Stimulated activated naive B cell treated with anti-CD40 and anti-IgM and Interleukin-4, amounts not matched to agents 10 μg/mL and 1 μg/mL and 100 μg/mL, for 72 hours (primary cell): ENCODE results near the gene SFI1.
"Not testable (repeated sequence)": the region's sequence is repeated elsewhere in the genome, so short reads cannot be mapped to it uniquely, and the experiment has no call there.

Source experiments
- ATAC-seq, 2 donors: fragments of 150-1000 bp; cut with Tn5 transposase; replicated peaks; 2 replicates each; pipeline ENCODE4 v1.10.0; 2021; ENCODE audit warnings: moderate library complexity in 1 of 2
- DNase-seq: peaks from one replicate; pipeline ENCODE4 v3.0.0; 2021
- H3K27ac Mint-ChIP-seq: one replicate; pipeline ENCODE4 v1.8.0; 2022; ENCODE audit warnings: mild to moderate bottlenecking, mixed read lengths
- H3K27me3 Mint-ChIP-seq, 2 donors: one replicate each; pipeline ENCODE4 v1.8.0; 2022; ENCODE audit warnings: mixed read lengths in 2 of 2
- H3K36me3 Mint-ChIP-seq, 2 donors: one replicate each; pipeline ENCODE4 v1.8.0; 2022; ENCODE audit warnings: mixed read lengths in 2 of 2, mild to moderate bottlenecking in 1 of 2
- H3K4me1 Mint-ChIP-seq, 2 donors: one replicate each; pipeline ENCODE4 v1.8.0; 2022; ENCODE audit warnings: mixed read lengths in 2 of 2, mild to moderate bottlenecking in 1 of 2
- H3K4me3 Mint-ChIP-seq, 2 donors: one replicate each; pipeline ENCODE4 v1.8.0; 2022; ENCODE audit warnings: mild to moderate bottlenecking in 2 of 2, mixed read lengths in 2 of 2, moderate library complexity in 1 of 2
- H3K9me3 Mint-ChIP-seq, 2 donors: one replicate each; pipeline ENCODE4 v1.8.0; 2022; ENCODE audit warnings: mixed read lengths in 2 of 2, mild to moderate bottlenecking in 1 of 2

The SFI1 gene

DNA sequence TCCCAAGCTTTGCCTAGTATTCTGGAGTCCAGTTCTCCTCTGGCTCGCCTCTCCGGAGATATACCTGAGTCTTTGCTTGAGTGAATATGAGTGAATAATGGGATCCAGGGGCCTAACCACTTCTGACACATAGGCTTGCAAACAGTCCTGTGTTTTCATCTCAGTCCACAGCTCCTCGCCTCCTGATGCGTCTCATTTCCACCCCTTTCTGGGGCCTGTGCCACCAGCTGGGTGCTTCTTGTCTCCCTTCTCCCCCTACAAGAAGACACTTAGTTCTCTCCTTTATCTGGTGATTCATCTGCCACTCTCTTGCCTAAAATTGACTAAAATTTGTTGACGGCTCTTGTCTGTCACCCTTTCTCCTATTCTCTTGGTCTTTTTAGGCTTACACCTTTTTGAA is 44.6 kb downstream of the SFI1 start:
- Mint-ChIP-seq H3K27ac (no peak overlapping the region), H3K27me3 (no peaks in the 10 kb centered on the region), H3K4me3 (no peak overlapping the region), H3K9me3 (no peaks in the 10 kb centered on the region), H3K4me1 (peaks cover 15 to 22% of the 10 kb centered on the region in 2 donors), H3K36me3 (peaks cover 14 to 37% of the 10 kb centered on the region in 2 donors)
- ATAC-seq: no peak
- DNase-seq: no peak

DNA sequence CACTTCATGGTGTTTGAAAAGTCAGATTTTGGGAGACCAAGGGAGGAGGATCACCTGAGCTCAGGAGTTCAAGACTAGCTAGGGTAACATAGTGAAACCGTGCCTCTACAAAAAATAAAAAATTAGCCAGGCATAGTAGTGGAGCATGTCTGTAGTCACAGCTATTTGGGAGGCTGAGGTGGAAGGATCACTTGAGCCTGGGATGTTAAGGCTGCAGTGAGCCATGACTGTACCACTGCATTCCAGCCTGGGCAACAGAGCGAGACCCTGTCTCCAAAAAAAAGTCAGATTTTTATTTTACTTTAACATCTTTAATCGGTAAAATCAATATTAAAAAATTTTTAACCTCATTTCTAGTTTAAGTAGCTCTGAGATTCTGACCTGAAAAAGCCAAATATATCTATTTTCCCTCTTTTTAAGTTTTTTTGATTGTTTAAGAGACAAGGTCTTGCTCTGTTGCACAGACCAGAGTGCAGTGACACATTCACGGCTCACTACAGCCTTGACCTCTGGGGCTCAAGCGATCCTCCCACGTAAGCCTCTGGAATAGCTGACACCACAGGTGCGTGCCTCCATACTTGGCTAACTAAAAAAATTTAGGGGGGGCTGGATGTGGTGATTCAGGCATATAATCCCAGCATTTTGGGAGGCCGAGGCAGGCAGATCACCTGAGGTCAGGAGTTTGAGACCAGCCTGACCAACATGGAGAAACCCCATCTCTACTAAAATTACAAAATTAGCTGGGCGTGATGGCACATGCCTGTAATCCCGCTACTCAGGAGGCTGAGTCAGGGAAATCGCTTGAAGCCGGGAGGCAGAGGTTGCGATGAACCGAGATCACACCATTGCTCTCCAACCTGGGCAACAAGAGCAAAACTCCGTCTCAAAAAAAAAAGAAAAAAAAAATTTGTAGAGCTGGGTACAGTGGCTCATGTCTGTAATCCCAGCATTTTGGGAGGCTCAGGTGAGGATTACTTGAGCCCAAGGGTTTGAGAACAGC is 48.4 kb downstream of the SFI1 start:
- H3K4me1 Mint-ChIP-seq: peaks cover 6% of the 10 kb centered on the region in 2 donors
- ATAC-seq: no peak
- no peaks in the 10 kb centered on the region for H3K27me3 Mint-ChIP-seq
- peaks cover 18 to 30% of the 10 kb centered on the region in 2 donors for H3K36me3 Mint-ChIP-seq
- H3K27ac Mint-ChIP-seq: no peak overlapping the region
- no peaks in the 10 kb centered on the region for H3K9me3 Mint-ChIP-seq
- no peak overlapping the region for H3K4me3 Mint-ChIP-seq
- DNase-seq: no peak

DNA sequence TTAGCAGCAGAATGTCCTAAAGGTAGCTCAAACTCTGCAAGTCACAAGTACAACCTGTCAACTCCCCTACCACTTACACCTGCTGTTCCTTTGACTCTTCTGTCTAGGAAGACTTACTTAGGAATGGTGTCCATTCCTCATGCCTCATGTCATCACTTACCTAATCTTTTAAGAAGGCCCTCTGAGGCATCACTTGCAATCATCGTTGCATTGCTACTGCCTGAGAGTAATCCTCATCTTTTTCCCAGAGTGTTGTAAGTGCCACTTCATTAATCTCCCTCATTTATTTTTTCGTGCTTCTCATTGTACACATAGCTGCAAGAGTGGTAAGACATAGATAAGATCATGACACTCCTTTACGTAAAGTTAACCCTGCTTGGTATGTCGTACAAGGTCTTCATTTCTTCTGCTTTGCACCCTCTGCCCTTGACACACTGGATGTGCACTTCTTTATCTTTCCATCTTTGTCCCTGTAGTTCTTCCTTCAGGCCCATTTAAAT is 54.6 kb downstream of the SFI1 start:
- no peak for DNase-seq
- peaks cover 15 to 28% of the 10 kb centered on the region in 2 donors for H3K4me1 Mint-ChIP-seq
- no peaks in the 10 kb centered on the region for H3K27me3 Mint-ChIP-seq
- H3K4me3 Mint-ChIP-seq: no peak overlapping the region
- no peaks in the 10 kb centered on the region for H3K9me3 Mint-ChIP-seq
- no peak overlapping the region for H3K27ac Mint-ChIP-seq
- no peak for ATAC-seq
- peaks cover 25 to 43% of the 10 kb centered on the region in 2 donors for H3K36me3 Mint-ChIP-seq

DNA sequence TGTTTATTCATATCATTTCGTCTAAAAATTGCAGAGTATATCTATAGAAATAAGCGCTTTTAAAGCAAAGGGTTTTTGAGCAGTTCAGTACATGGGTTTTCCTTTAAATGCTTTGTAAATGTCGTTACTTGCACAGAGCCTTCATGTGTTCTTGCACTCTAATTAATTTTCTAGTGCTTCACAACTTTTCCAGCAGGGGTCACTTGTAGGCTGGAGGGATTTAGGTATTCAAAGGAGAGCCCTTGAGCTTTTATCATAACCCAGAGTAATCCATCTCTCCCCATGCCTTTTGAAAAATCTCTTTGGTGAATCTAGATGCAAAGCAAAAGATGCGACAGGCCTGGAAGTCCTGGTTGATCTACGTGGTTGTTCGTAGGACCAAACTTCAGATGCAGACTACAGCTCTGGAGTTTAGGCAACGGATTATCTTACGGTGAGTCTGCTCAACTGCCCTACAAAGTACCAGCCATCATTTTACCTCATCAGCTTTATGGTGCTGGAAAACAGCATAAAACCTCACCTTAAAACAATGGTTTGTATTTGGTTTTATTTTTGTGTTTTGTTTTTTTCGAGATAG is 60.4 kb downstream of the SFI1 start:
- Mint-ChIP-seq H3K4me3 (no peak overlapping the region), H3K36me3 (peaks cover 15 to 38% of the 10 kb centered on the region in 2 donors), H3K27ac (peak overlapping the region; percentile 62), H3K27me3 (no peaks in the 10 kb centered on the region), H3K9me3 (no peaks in the 10 kb centered on the region), H3K4me1 (peaks cover 16 to 35% of the 10 kb centered on the region in 2 donors)
- ATAC-seq (peak; percentile 50), DNase-seq (no peak)

DNA sequence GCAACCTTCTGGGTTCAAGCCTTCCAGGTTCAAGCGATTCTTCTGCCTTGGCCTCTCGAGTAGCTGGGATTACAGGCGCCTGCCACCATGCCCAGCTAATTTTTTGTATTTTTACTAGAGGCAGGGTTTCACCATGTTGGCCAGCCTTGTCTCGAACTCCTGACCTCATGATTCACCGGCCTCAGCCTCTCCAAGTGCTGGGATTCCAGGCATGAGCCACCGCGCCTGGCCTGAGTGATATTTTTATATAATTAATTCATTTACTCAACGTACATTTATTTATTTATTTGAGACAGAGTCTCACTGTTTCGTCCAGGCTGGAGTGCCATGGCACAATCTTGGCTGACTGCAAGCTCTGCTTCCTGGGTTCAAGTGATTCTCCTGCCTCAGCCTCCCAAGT is 62.2 kb downstream of the SFI1 start:
- H3K4me1 Mint-ChIP-seq: peaks cover 14 to 25% of the 10 kb centered on the region in 2 donors
- H3K36me3 Mint-ChIP-seq: peaks cover 11 to 37% of the 10 kb centered on the region in 2 donors
- not testable (repeated sequence) for ATAC-seq, H3K4me3 Mint-ChIP-seq, H3K27me3 Mint-ChIP-seq, DNase-seq, H3K9me3 Mint-ChIP-seq, H3K27ac Mint-ChIP-seq

DNA sequence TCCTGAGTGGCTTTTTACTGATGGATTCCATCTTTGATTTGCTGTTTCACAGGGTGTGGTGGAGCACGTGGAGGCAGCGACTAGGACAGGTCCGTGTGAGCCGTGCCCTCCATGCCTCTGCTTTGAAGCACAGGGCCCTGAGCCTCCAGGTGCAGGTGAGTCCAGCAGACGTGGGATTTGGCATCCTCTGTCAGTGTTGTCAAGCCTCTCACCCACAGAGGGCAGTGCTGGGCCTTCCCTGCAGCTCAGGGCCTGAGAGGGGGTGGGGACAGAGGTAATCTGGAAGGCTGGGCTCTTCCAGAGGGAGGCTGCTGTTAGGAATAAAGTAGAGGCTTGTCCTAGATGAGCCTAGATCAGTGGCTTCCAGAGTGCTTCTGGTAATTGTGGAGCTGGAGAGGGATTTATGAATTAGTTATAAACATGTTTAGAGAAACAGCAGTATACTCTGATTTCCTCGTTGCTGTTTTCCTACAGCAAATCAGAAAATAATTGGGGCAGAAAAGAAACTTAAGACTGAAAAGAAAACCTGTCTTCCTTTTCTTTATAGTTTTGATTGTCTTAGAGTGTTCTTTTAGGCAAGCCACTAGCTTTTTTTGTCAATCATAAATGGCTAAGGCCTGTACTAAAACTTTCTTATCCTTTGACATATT is 65.0 kb downstream of the SFI1 start:
- Mint-ChIP-seq H3K9me3 (no peaks in the 10 kb centered on the region), H3K4me3 (no peak overlapping the region), H3K4me1 (peaks cover 7 to 11% of the 10 kb centered on the region in 2 donors), H3K36me3 (peaks cover 15 to 41% of the 10 kb centered on the region in 2 donors), H3K27me3 (no peaks in the 10 kb centered on the region), H3K27ac (peak overlapping the region; percentile 53)
- DNase-seq (peak; percentile 35), ATAC-seq (peak; percentile 85 to 93)

DNA sequence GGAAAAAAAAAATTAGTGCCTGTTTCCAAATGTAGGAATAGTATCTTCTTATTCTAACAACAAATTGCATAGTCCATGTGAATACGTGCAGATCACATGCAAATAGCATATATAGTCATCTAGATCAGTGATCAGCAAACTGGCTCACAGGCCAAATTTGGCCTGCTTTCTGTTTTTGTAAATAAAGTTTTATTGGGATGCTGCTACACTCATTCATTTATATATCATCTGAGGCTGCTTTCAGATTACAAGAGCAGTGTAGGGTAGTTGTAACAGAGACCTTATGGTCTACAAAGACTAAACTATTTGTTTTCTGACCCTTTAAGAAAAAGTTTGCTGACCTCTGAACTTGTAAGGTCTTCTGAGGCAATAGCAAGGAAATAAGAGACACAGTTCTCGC is 65.6 kb downstream of the SFI1 start:
- Mint-ChIP-seq H3K4me1 (peaks cover 5 to 7% of the 10 kb centered on the region in 2 donors), H3K27me3 (no peaks in the 10 kb centered on the region), H3K36me3 (peaks cover 15 to 38% of the 10 kb centered on the region in 2 donors), H3K9me3 (no peaks in the 10 kb centered on the region), H3K27ac (no peak overlapping the region), H3K4me3 (no peak overlapping the region)
- DNase-seq (no peak), ATAC-seq (no peak)

DNA sequence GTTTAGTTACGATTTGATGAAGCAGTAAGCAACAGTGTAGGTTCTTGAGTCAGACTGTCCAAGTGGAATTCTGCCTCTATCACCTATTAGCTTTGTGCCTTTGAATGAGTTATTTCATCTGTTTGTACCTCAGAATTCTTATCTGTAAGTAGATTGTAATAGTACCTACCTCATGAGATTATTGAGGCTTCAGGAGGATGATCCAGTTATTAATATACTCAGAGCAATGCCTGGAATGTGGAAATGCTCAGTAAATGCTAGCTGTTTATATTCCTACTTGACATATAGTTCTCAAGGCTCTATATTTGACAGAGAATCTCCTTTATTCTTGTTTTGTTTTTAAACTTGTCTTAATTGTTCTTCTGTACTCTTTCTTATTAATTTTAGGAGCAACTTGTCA is 70.1 kb downstream of the SFI1 start:
- H3K4me1 Mint-ChIP-seq: peaks cover 3 to 9% of the 10 kb centered on the region in 2 donors
- H3K27me3 Mint-ChIP-seq: no peaks in the 10 kb centered on the region
- no peak overlapping the region for H3K4me3 Mint-ChIP-seq
- ATAC-seq: no peak
- no peak for DNase-seq
- H3K36me3 Mint-ChIP-seq: peaks cover 31 to 37% of the 10 kb centered on the region in 2 donors
- H3K9me3 Mint-ChIP-seq: no peaks in the 10 kb centered on the region
- no peak overlapping the region for H3K27ac Mint-ChIP-seq

DNA sequence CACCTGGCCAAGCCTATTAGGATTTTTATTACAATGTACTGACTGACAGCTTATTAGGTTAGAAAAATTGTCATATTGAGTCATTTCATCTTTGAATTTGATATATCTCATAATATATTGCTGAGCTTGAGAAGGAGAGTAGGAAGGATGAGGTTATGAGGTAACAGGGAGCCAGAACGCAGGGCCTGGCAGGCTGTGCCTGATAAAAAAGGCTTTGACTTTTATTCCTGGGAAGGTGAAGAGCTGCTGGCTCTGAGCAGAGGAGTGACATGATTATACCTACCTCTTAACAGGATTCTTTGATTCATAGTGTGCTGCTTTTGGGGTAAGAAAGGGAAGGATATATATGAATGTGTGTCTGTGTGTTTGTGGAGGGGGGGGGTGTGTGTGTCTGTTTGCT is 70.9 kb downstream of the SFI1 start:
- Mint-ChIP-seq H3K4me1 (peaks cover 3 to 8% of the 10 kb centered on the region in 2 donors), H3K27me3 (no peaks in the 10 kb centered on the region), H3K9me3 (no peaks in the 10 kb centered on the region), H3K4me3 (no peak overlapping the region), H3K36me3 (peaks cover 35 to 38% of the 10 kb centered on the region in 2 donors), H3K27ac (peak overlapping the region; percentile 27)
- ATAC-seq (no peak), DNase-seq (no peak)

DNA sequence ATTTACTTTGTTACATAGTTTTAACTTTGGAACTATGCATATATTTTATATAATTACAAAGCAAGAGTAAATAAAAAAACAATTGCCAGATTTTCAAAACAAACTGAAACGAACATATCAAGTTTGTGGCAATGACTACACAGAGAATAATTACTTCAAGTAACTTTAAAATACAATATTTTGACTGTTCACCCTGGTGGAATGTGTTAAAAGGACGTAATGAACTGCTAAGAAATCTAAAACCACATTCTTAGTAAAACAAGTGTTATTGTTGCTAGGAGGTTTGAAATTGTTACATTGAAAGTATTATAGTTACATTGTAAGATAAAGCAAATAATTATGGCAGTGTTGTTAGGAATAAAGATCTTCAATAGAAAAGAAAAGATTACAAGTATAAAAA is 71.4 kb downstream of the SFI1 start:
- peaks cover 3 to 8% of the 10 kb centered on the region in 2 donors for H3K4me1 Mint-ChIP-seq
- no peak overlapping the region for H3K4me3 Mint-ChIP-seq
- peaks cover 35 to 38% of the 10 kb centered on the region in 2 donors for H3K36me3 Mint-ChIP-seq
- DNase-seq (no peak), ATAC-seq (no peak)
- H3K27me3 Mint-ChIP-seq: no peaks in the 10 kb centered on the region
- H3K27ac Mint-ChIP-seq: peak overlapping the region; percentile 31
- H3K9me3 Mint-ChIP-seq: no peaks in the 10 kb centered on the region

DNA sequence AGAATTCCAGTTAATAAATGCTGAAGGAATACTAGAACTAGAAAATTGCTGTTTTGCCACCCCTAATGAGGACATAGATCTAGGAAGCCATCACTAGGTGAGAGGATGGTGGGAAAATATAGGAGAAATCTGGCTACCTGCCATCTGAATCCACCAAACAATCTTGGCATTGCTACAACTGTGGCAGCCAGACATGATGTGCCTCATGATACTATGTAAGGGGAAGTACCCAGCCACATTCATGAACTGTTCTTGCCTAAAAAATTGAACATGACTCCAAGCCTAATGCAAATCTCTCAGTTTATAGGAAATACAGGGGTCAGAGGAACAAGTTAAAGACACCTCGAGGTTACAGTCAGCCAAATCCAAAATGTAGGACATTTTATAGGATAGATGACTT is 72.8 kb downstream of the SFI1 start:
- no peaks in the 10 kb centered on the region for H3K27me3 Mint-ChIP-seq
- ATAC-seq (peak; percentile 58 to 60), DNase-seq (no peak)
- no peak overlapping the region for H3K4me3 Mint-ChIP-seq
- peaks cover 32 to 34% of the 10 kb centered on the region in 2 donors for H3K36me3 Mint-ChIP-seq
- peaks cover 3 to 8% of the 10 kb centered on the region in 2 donors for H3K4me1 Mint-ChIP-seq
- peak overlapping the region; percentile 69 for H3K27ac Mint-ChIP-seq
- H3K9me3 Mint-ChIP-seq: no peaks in the 10 kb centered on the region

DNA sequence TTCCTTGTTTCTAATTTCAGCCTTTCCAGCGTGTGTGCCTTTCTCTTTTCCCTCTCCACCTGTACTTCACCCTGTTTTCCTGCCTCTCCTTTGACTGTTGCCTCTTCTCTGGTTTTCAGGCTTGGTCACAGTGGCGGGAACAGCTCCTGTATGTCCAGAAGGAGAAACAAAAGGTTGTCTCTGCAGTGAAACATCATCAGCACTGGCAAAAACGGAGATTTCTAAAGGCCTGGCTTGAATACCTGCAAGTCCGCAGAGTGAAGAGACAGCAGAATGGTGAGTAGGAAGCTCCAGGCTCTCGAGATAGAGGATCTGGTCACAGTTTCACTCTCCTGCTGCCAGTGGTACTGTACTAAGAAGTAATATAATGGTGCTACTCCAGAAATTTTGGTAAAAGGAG is 76.6 kb downstream of the SFI1 start:
- H3K27ac Mint-ChIP-seq: no peak overlapping the region
- H3K9me3 Mint-ChIP-seq: no peaks in the 10 kb centered on the region
- H3K27me3 Mint-ChIP-seq: no peaks in the 10 kb centered on the region
- DNase-seq (no peak), ATAC-seq (no peak)
- H3K4me1 Mint-ChIP-seq: peaks cover 3 to 8% of the 10 kb centered on the region in 2 donors
- no peak overlapping the region for H3K4me3 Mint-ChIP-seq
- H3K36me3 Mint-ChIP-seq: peaks cover 35 to 48% of the 10 kb centered on the region in 2 donors

DNA sequence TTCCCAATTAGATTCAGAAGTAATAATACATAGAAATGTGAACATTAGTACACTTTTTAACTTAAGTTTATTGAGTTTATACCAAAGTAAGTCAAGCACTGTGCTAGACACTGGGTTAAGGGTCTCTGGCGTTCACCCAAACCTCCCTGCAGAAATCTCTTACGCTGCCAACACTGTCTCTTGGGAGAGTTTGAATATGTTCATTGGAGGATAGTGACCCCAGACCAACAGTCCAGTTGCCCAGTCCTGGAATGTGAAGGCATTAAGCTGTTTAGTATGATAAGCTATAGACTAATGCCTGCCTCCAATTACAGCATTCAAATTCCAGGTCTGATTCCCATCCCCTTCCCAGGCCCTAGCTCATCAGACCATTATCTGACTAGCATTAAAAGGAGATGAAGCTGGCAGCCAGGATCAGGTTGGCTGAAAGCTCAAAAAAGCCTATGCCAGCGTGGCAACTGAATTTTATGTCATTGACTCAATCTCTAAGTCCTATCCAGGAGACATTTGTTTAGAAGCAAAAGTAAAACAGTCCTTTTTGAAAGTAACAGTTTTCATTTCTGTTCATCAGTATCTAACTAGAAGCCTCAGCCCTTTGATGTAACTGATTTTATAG is 77.8 kb downstream of the SFI1 start:
- Mint-ChIP-seq H3K27me3 (no peaks in the 10 kb centered on the region), H3K4me3 (no peak overlapping the region), H3K4me1 (peaks cover 2 to 5% of the 10 kb centered on the region in 2 donors), H3K27ac (no peak overlapping the region), H3K36me3 (peaks cover 37 to 50% of the 10 kb centered on the region in 2 donors), H3K9me3 (no peaks in the 10 kb centered on the region)
- ATAC-seq (no peak), DNase-seq (no peak)

DNA sequence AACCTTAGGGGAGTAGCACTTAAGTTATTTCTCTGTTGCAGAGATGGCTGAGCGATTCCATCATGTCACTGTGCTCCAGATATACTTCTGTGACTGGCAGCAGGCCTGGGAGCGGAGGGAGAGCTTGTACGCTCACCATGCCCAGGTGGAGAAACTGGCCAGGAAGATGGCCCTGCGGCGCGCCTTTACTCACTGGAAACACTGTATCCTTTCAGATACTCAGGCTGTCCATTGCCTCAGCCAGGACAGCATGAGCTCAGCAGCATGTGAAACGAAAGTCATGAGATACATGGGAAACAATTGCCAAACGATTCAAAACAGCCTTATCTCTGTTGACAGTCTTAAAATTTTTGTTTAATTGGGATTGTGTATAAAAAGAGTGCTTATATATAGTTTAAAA is 78.9 kb downstream of the SFI1 start:
- Mint-ChIP-seq H3K36me3 (peaks cover 36 to 51% of the 10 kb centered on the region in 2 donors), H3K4me3 (no peak overlapping the region), H3K27ac (no peak overlapping the region), H3K4me1 (peaks cover 0 to 2% of the 10 kb centered on the region in 2 donors), H3K27me3 (no peaks in the 10 kb centered on the region), H3K9me3 (no peaks in the 10 kb centered on the region)
- DNase-seq (no peak), ATAC-seq (no peak)
